ACHN (cell line): ENCODE data around the gene SLC30A7.
"Not testable (repeated sequence)": the region's sequence is repeated elsewhere in the genome, so short reads cannot be mapped to it uniquely, and the experiment has no call there.

Source experiments
- DNase-seq: peaks from one replicate; pipeline ENCODE4 v3.0.0-alpha.2; 2015
- in situ Hi-C: cut with HindIII; loops from 2 replicates; pipeline ENCODE4 v1.10.0; 2017; ENCODE audit warnings: low sequenced_read_pairs, low pct_ligation_motif_present, low pct_unique_long_range_greater_than_20kb

SLC30A7 gene

GRCh38 chr1:100924991-100925390 is 29.1 kb downstream of the SLC30A7 start:
- in situ Hi-C loops: loop anchor here (25.0 kb wide), 1 partner anchor 362 kb away; no protein-coding TSS in a partner anchor
- DNase-seq: no peak

GRCh38 chr1:100926240-100926639 is 30.4 kb downstream of the SLC30A7 start:
- DNase-seq: no peak
- in situ Hi-C loops: no loop called here

DNA sequence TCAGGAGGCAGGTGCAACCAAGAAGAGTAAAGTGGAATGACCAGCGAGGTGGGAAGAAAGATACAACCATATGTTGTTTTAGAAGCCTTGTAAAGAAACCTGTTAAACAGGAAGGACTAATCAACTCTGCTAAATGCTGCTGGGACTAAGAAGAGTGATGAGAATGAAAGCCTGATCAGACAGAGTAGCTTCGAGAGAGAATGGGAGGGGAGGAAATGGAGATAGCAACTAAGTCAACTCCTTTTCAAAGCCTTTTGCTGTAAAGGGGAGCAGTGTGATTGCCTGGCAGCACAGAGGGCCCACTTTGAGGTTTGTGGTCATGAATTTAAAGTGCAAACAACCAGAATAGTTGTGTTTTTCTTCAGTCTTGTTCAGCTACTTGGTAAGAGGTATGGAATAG is 31.4 kb downstream of the SLC30A7 start:
- in situ Hi-C loops: no loop called here

GRCh38 chr1:100928128-100928527 is 32.2 kb downstream of the SLC30A7 start:
- DNase-seq: no peak
- in situ Hi-C loops: no loop called here

More for the DNA sequence above, 31.4 kb downstream of the SLC30A7 start:
- DNase-seq: no peak

DNA sequence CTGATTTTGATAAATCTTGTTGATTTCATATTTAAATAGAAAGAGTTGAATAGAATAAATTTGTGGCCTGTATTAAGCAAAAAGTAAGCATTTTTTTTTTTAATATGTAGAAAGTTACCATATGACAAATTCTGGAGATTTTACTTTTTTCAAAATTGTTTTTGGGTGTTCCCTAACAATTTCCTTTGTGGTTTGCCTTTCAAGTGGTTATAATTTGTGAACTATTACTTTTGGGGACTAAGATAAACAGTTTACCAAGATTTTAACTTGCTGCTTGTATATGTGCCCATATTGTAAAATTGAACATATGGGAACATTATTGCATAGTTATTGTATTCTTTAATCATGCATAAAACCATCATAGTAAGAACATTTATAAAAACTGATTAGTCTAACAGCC is 34.6 kb downstream of the SLC30A7 start:
- in situ Hi-C loops: no loop called here
- DNase-seq: no peak

- no peak for DNase-seq
- in situ Hi-C loops: no loop called here
Observed at GRCh38 chr1:100931716-100932115, 35.8 kb downstream of the SLC30A7 start.

- DNase-seq, in situ Hi-C loops: not testable (repeated sequence)
Observed at GRCh38 chr1:100933555-100933954, 37.7 kb downstream of the SLC30A7 start.

GRCh38 chr1:100936194-100936967 is 40.5 kb downstream of the SLC30A7 start:
- in situ Hi-C loops: no loop called here
- DNase-seq: no peak

DNA sequence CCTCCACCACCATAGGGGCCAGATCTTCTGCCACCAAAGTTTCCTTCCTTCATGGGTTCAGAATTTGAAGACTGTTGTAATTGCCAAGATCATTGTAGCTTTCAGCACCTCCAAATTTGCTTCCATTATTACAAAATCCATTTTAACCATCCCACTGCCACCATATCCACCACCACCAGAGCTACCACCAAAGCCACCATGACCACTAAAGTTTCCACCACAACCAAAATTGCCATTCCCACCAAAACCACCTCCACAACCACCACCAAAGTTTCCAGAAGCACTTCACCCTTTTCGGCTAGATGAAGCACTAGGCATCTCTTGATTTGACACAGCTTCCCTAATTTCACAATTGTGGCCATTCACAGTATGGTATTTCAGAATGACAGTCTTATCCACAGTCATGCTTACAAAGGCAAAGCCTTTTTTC is 45.2 kb downstream of the SLC30A7 start:
- in situ Hi-C loops: no loop called here
- no peak for DNase-seq

DNA sequence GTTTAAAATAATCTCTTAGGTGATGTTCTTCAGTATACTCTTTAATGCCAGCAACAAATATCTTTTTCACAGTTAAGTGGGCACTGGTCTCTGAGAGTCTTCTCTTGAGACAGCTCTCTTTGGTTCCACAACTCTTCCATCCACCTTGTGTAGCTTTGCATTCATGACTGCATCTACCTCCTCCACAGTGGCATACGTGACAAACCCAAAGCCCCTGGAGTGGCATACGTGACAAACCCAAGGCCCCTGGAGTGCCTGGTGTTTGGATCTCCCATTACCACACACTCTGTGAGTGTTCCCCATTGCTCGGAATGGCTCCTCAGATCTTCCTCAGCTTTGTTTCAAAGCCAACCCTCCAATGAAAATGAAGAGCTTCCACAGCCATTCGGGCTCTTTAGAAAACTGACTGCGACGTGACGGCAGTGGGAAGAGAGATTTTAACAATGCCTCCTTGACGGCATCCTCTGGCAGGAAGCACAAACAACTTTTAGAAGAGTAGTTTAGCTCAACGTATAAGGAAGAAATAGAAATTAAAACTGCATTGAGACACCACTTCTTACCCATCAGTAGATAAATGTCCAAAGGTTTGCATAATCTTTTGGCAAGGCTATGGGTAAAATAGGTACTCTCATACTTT is 45.8 kb downstream of the SLC30A7 start:
- in situ Hi-C loops: no loop called here
- no peak for DNase-seq

DNA sequence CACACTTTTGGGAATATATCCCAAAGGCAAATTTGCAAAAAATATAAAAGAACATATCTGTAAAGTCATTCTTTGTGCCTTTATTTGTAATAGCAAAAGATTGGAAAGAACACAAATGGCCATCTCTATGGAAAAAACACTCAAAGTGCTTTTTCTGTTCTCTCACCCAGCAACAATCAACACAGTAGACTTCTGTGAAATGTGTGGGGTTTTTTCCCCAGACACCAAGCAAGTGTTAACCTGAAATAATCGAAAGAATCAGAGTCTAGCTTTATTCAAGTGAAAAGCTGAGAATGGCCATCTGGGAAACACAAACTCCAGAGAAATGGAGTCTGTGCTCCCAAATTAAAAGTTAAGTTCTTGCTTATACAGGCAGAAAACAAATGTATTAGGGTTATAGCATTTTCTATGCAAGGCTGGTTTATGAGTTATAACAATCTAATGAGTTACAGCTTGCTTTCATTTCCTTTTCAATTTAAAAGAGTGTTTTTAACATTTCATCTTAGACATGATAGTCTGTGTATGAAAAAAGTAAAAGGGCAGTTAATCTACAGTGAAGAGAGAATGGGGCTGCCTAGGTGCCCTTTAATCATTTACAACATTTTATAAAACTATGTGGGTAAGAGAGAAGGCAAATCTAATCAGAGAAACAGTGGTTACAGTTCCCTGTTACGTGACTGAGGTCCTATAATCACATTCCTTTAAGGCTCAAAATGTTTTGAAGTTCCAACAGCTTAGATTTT is 46.6 kb downstream of the SLC30A7 start:
- in situ Hi-C loops: no loop called here
- no peak for DNase-seq

DNA sequence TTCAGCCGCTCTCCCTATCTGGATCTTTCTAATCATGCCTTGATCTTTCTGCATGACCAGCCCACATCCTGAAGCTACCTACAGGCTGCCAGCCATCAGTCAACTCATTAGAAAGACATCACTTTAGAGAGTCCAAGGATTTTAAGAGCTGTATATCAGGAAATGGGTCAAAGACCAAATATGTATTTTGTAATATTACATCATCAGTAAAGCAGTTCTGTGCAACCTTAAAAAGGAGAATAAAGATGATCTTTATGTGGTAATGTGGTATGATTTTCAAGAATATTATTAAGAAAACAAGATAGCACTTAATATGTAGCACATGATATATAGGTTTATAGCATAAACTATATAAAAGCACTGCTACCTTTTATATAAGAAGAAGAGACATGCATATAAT is 47.6 kb downstream of the SLC30A7 start:
- DNase-seq: no peak
- in situ Hi-C loops: no loop called here

DNA sequence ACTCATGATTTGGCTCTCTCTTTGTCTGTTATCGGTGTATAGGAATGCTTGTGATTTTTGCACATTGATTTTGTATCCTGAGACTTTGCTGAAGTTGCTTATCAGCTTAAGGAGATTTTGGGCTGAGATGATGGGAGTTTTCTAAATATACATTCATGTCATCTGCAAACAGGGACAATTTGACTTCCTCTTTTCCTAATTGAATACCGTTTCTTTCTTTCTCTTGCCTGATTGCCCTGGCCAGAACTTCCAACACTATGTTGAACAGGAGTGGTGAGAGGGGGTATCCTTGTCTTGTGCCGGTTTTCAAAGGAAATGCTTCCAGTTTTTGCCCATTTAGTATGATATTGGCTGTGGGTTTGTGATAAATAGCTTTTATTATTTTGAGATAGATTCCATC is 50.2 kb downstream of the SLC30A7 start:
- DNase-seq, in situ Hi-C loops: not testable (repeated sequence)

- in situ Hi-C loops, DNase-seq: not testable (repeated sequence)
Observed at GRCh38 chr1:100947816-100948215, 51.9 kb downstream of the SLC30A7 start.

DNA sequence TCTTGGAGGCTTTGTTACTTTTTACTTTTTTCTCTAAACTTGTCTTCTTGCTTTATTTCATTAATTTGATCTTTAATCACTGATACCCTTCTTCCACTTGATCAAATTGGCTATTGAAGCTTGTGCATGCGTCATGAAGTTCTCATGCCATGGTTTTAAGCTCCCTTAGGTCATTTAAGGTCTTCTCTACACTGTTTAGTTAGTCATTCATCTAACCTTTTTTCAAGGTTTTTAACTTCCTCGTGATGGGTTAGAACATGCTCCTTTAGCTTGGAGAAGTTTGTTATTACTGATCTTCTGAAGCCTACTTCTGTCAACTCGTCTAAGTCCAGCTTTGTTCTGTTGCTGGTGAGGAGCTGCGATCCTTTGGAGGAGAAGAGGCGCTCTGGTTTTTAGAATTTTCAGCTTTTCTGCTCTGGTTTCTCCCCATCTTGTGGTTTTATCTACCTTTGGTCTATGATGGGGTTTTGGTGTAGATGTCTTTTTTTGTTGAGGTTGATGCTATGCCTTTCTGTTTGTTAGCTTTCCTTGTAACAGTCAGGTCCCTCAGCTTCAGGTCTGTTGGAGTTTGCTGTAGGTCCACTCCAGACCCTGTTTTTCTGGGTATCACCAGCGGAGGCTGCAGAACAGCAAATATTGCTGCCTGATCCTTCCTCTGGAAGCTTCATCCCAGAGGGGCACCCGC is 53.0 kb downstream of the SLC30A7 start:
- DNase-seq, in situ Hi-C loops: not testable (repeated sequence)

- in situ Hi-C loops, DNase-seq: not testable (repeated sequence)
Observed at GRCh38 chr1:100949515-100950158, 53.7 kb downstream of the SLC30A7 start.

- in situ Hi-C loops: no loop called here
- no peak for DNase-seq
Observed at GRCh38 chr1:100950337-100950736, 54.4 kb downstream of the SLC30A7 start.

DNA sequence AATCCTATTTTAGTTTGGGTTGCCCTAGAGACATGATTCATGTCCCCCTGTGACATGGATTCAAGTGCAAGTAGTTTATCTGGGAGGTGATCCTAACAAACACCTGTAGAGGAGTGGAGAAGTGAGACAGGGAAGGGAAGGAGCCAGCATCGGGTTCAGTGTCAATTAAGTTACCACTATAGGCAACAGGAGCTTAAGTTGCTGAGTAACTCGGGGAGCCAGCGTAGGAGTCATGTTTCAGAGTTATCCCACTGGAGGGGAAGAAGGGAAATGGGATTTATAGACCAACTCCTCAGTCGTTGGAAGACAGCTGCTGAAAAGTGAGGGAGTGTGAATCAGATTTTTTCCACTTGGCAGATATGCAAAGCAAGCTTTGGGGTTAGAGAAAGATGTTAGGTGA is 54.9 kb downstream of the SLC30A7 start:
- in situ Hi-C loops: no loop called here
- no peak for DNase-seq
